KG1 (cell line): ENCODE measurements around the gene RYR2.
A peak's percentile ranks its signal among the peaks of the same experiment; 100 is the strongest.

ENCODE experiments used
- DNase-seq: peaks from one replicate; lab custom pipeline; 2025; lab: John Stamatoyannopoulos, UW

Gene RYR2

DNA sequence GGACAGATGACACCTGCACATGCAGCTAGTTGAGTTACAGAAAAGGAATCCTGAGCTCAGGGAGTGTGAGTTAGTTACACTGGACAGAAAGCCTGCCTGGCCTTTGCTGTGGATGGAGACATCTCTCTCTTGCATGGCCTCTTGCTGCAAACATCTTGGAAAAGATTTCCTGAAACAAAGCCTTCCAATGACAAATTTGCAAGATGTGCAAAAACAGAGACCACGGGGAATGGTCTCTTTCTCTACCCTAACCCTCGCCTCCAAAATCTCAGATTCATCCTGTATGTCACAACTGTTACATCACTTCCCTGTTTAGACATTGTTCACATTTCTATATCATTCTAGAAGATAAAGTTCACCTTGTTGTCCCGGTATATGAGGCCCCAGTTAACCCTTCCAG, 415.6 kb downstream of the RYR2 start:
- no peak for DNase-seq

DNA sequence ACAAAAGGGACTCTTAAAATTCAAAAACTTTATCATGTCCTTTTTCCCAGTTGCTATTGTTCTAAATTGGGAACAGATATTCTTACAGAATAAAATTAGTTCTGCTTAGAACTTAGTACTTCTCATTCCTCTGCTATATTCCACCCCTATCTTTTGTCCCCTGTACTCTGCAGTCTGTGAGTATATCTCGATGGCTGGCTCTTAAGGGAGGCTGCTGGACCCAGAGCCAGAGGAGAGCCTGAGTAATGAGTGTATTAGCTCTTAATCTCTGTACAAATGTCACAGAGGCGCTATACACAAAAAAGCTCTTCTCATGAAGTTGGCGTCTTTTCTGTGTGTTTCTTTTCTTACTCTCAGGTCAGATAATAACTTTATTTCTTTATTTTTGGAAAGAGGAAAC, 425.3 kb downstream of the RYR2 start:
- DNase-seq: no peak

DNA sequence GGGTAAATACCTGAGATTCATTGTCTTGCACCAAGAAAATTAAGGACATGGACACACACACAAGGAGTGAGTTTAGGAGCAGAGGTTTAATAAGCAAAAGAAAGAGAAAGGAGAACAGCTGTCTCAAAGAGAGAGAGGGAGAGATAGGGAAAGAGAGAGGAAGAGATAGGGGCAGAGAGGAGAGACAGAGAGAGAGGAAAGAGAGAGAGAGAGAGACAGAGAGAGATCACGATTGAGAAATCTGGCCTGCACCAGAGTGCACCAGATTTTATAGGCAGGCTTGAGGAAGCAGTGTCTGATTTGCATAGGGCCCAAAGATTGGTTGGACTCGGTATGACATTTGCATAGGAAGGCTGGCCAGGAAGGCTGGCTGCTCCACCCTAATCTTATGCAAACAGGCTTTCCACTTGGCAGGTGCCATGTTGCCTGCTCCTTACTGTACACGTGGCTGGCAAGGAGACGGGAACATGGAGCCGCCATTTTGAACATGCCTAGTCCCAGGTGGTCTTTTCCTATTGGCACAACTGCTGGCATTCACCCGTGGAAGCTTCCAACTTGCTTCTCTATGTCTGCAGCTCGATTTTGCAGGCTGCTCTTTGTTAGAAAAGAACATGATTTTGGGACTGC, 428.8 kb downstream of the RYR2 start:
- DNase-seq: no peak

DNA sequence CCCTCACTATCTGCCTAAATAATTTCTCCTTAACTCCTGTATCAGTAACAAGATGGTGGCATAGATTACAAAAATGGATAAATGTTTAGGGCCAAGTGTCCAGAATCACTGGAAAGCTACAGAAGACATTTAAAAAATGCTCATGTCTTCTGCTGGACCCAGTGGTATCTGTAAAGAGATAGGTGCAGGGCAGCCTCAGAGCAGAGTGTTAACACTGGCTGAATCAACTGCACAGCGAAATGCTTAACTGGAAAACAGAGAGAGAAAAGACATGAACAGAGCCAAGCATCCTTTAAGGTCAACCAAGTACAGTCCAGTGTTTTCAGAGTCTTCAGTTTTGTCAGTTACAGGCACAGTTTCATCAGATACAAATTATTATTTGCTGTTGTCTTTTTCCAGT, 429.4 kb downstream of the RYR2 start:
- no peak for DNase-seq

DNA sequence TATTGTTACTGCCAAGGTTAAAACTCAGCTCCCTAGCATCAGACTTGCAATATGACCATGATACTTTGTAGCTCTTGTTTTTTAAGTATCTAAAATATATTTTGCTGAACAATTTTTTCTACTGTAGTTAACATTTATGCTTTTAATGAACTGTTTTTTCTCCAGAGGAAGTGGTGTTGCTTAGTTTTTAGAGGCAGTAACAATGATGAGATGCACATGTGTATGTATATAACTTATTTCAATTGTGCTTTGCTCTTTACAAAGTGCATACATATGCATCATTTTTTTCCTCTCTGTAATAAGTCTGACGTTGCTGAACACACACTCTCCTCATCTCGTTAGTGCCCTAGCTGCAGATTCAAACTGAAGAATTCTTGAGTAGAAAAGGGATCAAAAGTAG, 430.0 kb downstream of the RYR2 start:
- no peak for DNase-seq

DNA sequence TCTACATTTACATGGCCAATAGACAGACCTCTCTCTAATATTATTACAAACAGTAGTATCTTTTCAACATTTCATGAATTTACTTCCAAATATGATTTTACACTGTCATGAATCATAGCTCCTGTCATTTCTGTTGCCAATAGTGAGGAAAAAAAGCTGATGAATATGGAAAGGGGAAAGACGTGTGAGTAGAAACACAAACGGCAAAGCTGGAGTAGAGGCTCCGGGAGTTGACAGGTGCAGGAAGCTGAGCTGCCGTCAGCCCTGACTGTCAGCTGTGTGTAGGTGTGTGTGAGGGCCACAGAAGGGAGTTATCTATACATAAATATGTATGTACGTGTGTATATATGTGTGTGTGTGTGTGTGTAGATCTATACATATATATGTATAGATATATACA, 431.9 kb downstream of the RYR2 start:
- DNase-seq: no peak

DNA sequence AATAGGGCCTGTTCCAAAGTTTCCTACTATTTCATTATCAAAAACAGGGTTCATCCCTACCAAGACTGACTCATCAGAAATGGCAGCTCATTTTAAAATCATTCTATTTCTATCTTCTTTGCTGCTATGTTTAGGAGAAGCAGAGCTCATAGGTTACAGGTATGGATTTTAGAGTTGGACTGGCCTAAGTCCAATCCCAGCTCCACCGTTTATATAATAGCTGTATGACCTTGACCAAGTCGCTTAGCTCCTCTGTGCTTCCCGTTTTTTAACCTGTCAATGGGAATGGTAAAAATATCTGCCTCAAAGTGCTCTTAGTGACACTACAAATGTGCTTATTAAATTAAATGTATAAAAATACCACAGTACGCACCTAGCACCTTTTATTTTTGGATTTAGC, 436.1 kb downstream of the RYR2 start:
- no peak for DNase-seq

DNA sequence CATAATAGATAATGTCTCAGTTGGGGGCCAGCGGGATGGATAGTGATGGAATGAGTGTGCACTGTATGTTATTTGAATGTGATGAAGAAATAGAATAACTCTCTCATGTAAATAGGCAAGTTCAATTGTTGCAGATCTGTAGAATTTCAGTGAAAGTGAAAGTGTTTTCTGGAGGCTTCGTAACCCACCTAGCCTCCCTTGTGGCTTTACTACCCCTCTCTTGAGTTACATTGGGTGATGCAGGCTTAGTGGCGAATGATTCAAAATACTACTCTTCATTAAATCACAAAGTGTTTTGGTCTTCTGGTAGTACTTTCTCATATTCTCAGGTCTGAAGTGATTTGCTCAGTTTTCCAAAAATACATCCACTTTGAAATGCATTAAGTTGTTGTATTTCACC, 436.9 kb downstream of the RYR2 start:
- no peak for DNase-seq

DNA sequence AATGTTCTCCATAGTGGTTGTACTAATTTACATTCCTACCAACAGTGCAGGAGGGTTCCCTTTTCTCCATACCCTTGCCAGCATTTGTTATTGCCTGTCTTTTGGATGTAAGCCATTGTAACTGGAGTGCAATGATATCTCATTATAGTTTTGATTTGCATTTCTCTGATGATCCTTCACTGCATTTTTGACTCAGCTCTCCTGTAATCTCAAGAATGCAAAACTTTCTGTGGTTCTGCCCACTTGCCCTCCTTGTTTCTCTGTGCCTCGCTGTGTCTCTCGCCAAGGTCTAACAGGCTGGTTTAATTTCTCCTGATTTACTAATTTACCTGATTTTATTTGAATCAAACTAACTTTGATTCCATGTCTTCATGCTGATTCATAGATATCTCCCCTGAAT, 440.8 kb downstream of the RYR2 start:
- DNase-seq: no peak

DNA sequence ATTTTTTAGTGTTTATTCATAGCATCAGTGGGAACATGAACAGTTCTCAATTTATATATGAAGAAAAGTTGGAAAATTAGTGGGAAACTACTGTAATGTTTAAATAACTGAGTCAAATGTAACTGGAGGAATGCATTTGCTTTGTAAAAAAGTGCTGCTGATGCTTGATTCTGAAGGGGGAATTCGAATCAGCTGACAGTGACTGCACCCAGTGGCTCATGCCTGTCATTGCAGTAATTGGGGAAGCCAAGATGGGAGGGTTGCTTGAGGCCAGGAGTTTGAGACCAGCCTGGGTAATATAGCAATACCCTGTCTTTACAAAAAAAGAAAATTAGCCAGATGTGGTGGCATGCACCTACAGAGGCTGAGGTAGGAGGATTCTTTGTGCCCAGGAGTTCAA, 450.4 kb downstream of the RYR2 start:
- no peak for DNase-seq

DNA sequence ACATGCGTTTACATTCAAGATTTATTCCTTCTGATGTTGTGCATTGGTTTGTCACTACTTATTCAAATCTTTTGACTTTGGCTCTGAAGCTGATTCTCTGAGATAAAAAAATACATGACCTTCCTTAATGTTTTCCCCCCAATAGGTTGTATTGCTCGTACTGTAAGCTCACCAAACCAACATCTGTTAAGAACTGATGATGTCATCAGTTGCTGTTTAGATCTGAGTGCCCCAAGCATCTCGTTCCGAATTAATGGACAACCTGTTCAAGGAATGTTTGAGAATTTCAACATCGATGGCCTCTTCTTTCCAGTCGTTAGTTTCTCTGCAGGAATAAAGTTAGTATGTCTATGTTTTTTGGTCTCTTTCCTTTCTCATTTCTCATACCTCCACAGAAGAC, 458.6 kb downstream of the RYR2 start:
- DNase-seq: no peak

DNA sequence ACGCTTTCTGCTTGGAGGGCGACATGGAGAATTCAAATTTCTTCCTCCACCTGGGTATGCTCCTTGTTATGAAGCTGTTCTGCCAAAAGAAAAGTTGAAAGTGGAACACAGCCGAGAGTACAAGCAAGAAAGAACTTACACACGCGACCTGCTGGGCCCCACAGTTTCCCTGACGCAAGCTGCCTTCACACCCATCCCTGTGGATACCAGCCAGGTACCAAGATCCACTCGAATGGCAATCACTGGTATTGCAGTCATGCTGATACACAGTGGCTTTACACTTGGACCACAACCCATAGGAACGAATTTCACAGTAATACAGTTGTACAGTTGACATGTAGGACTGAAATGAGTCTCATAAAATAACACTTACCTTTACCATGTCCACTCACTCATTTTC, 461.3 kb downstream of the RYR2 start:
- DNase-seq: no peak

DNA sequence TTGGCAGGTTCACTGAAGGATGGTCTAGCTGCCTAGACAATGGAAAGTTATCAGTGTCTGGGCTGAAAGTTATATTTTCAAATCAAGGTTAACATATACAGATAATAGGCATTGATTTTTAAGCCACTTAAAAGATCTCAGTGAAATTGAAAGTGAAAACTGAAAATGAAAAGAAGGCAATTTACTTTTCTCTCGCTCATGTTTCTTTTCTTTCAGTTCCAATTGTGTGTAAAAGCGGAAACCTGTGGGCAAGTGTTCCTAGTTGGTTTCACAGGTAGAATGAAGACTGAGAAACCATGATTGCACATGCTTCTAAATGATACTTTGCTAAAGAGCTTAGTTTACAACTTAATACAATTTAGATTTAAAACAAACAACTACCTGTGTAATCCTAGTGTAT, 465.0 kb downstream of the RYR2 start:
- DNase-seq: no peak

DNA sequence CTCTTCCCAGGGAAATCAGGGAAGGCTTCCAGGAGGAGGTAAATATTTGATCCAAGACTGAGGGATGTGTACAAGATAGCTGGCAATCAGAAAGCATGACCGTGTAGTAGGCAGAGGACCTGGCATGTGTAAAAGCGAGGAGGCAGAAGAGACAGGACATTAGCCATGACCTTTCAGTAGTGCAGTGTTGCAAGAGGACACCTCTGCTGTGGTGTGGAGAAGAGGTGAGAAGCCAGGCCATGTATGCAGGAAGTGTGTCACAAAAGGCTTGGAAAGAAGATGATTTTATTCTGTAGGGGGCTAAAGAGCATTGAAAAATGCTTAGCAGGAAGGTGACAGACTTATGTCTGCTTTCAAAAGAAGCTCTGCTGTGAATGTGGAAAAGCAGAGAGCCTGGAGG, 467.8 kb downstream of the RYR2 start:
- DNase-seq: no peak

DNA sequence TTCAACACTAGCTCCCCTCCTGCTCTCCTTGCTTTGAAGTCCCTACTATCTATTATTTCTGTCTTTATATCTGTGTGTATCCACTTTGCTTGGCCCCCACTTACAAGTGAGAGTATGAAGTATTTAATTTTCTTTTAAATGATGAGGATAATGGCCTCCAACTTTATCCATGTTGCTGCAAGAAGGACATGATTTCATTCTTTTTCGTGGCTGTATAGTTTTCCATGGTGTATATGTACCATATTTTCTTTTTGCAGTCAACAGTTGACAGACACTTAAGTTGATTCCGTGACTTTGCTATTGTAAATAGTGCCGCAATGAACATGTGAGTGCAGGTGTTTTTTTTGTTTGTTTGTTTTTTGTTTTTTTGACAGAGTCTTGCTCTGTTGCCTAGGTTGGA, 483.1 kb downstream of the RYR2 start:
- no peak for DNase-seq

DNA sequence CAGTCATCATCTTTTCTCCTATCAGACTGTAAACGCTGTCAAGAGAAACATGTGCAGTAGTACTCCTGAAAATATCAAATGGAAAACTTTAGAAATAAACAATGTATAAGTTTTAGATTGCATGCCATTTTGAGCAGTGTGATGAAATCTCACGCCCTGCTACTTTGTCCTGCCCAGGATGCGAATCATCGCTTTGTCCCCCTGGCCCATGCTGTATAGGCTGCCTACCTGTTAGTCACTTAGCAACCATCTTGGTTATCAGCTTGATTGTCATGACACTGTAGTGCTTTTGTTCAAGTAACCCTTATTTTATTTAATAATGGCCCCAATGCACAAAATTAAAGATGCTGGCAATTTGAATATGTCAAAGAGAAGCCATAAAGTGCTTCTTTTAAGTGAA, 485.8 kb downstream of the RYR2 start:
- no peak for DNase-seq

DNA sequence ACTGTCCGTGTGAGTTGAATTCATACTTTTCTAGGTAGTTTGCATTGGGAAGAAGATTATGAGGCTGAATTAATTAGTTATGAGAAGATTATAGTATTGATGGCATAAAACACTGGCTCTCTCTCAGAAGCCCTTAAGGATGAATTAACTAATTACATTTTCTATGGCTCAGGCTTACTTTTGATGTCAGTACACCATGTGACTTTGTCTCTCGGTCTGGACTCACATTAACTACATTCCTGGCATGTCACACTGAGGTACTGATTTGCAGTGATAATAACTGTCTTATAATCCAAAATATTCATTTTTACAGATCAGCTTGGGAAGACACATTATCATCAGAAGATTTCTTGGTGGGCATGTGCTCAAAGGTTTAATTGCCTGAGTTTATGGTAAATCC, 486.6 kb downstream of the RYR2 start:
- DNase-seq: no peak

DNA sequence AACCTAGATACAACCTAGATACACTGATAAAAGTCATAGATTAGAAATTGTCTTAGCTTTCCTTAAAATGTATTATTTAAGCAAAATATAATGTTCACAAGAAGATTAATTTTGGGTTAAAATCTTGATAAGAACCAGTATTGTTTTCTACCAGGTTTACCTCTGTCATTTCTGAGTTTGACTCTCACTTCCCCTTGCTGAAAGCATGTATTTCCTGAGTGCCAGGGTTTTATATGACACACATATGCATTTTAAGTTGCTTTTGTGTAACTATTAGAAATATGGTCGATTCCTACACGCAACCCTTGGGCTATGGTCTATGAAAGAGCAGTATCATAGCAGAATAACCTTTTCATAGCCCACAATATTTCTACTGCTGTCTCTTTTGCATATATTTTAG, 497.1 kb downstream of the RYR2 start:
- DNase-seq: no peak

DNA sequence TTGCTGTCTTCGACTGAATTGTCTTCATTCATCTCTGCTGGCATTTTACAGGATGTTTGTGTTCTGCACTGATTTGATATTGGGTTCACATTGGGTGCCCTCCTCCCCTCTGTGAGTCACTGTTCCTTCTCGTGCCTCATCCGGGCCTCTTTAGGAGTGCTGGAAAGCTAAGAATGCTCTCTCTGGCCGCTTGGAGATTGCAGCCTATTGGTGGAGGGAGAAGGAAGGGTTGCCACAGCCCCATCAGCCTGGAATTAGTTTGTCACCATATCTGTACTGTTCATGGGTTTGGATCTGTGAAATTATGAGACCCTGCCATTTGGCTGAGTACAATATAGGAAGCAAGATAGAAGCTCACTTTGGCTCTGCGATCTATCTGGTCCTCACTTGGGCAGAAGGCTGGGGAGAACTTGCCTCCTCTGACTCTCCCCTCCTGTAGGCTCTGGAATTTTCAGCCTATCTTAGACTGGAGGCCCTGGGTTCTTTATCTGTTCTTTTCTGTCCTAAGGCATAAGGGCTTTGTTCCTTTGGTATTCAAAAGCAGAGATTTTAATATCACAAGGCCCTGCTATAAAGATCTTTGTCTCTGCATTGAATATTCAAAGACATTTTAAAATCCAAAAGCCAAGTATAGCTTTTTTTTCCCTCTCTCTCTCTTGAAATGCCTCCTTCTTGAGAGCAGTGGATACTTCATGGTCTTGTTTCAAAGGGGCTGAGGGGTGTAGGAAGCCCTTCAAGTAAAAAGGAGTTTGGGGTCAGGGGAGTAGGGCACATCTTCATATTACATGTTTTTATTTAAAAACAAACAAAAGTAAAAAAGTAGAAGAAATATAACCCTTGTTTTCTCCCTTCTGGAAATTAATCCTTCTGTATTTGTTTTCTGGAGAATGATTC, 500.8 kb downstream of the RYR2 start:
- no peak for DNase-seq

DNA sequence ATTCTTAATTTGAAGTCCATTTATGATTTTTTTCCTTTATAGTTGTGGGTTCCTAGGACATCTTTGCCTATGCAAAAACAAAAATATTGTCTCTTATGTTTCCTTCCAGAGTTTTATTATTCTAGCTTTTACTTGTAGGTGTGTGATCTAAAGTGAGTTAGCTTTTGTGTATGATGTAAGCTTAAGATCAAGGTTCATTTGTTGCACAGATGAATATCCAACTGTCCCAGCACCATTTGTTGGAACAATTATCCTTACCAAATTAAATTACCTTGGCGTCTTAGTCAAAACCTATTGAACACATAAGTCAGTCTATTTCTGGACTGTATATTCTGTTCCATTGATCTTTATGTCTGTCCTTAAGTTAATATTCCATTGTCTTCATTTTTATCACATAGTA, 511.1 kb downstream of the RYR2 start:
- DNase-seq: no peak

DNA sequence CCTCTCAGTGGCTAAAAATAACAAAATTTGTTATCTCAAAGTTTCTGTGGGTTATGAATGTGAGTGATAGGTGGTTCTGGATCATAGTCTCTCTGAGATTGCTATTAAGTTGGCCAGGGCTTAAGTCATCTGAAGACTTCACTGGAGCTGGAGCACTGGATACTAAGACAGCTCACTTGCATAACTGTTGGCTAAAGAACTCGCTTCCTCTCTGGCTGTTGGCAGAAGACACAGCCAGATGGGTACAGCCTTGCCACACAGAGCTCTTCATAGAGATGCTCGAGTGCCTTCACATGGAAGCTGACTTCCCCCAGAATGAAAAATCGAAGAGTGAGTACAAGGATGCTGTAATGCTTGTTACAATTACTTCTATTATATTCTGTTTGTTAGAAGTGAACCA, 514.9 kb downstream of the RYR2 start:
- no peak for DNase-seq

DNA sequence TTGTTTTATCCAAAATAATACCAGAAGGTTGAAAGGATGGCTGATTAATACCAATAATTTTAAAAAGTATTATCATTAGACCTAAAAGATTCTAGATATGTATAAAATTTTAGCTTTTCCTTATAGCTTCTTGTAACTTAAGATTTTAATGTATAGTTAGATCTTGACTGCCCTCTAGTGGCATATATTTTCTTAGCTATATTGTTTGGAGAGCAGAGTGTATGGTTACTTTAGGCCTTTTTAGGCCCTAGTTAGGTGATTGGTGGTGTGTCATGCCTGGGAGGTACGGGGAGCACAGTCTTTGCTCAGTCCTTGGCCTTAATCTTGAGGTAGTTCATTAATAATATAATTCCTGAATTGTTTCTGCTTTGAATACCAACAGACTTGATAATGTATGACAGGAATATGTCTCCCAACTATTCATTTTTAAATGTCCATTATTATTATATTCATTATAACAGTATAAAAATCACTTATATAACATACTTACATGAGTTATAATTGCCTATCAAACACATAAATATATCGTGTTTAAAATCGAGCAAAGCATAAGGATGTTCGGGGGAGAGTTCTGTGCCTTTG, 520.3 kb downstream of the RYR2 start:
- DNase-seq: peak; percentile 65

DNA sequence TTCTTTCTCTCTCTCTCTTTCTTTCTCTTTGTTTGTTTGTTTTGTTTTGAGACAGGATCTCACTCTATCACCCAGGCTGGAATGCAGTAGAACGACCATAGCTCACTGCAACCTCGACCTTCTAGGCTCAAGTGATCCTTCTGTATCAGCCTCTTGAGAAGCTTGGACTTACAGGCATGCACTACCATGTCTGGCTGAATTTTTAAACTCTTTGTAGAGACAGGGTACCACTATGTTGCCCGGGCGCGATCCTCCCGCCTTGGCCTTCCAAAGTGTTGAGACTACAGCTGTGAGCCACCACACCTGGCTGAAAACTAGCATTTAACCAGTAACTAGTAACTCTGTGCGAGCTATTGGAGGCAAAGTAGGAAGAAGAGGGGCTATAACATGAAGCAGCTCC, 523.3 kb downstream of the RYR2 start:
- no peak for DNase-seq

DNA sequence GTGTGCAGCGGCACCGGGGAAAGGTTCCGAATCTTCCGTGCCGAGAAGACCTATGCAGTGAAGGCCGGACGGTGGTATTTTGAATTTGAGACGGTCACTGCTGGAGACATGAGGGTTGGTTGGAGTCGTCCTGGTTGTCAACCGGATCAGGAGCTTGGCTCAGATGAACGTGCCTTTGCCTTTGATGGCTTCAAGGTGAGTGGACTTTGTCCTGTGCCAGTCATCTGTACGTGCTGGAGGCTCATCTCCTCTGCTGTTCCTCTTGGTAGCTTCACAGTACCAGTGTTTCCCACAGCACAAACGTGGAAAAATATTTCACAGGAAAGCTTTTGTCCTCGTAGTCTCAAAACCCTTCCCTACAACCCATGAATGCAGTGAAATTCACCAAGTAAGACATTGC, 524.6 kb downstream of the RYR2 start:
- DNase-seq: no peak
